Right lobe of liver (tissue), 6 donors: ENCODE measurements around the gene NRCAM. TPM values are rescaled to one million over a fixed set of nuclear protein-coding genes. Genes with fewer than 3 reads are reported as not detected.

ENCODE experiments used
- ATAC-seq, 4 donors: fragments of 200-7000 bp; cut with Tn5 transposase; one replicate each; pipeline ENCODE4 v1.9.1; 2020; ENCODE audit warnings: mild to moderate bottlenecking in 4 of 4, moderate library complexity in 4 of 4
- DNase-seq, 3 donors: peaks; one replicate each; pipeline ENCODE4 v3.0.0-alpha.2; 2020
- H3K27ac ChIP-seq, 3 donors: fragments of 200-600 bp; one replicate each; pipeline ENCODE4 v1.8.0; 2022
- H3K27me3 ChIP-seq, 2 donors: fragments of 200-600 bp; one replicate each; pipeline ENCODE4 v1.8.0; 2022
- H3K36me3 ChIP-seq, 4 donors: fragments of 200-600 bp; sonication (generic) in 1 of 4; one replicate each; pipeline versions ENCODE4 v1.5.1 to v1.8.0; 2017 to 2022; ENCODE audit warnings: control low read depth in 1 of 4
- H3K4me1 ChIP-seq, 4 donors: fragments of 200-600 bp; sonication (generic) in 1 of 4; one replicate each; pipeline versions ENCODE4 v1.5.1 to v1.8.0; 2017 to 2022; ENCODE audit warnings: control low read depth in 1 of 4
- H3K4me3 ChIP-seq, 3 donors: fragments of 200-600 bp; one replicate each; pipeline ENCODE4 v1.8.0; 2022
- H3K9me3 ChIP-seq, 4 donors: fragments of 200-600 bp; sonication (generic) in 1 of 4; one replicate each; pipeline versions ENCODE4 v1.5.1 to v1.8.0; 2017 to 2022; ENCODE audit warnings: control low read depth in 1 of 4
- CTCF ChIP-seq, 4 donors: fragments of 200-600 bp in 3 of 4; fragments of 450-650 bp in 1 of 4; IDR thresholded peaks; one replicate each; pipeline versions ENCODE4 v1.5.1 to v1.8.0; 2016 to 2022; ENCODE audit warnings: antibody characterized with exemption in 4 of 4, mild to moderate bottlenecking in 2 of 4
- POLR2A ChIP-seq: fragments of 450-650 bp; IDR thresholded peaks from one replicate; pipeline ENCODE4 v1.6.1; 2017; ENCODE audit warnings: antibody characterized with exemption, mild to moderate bottlenecking
- WGBS: methylation state at CpG from one replicate; pipeline ENCODE4 v1.1.6; 2018; ENCODE audit warnings: low coverage, low lambda C conversion rate; ENCODE audit not compliant: insufficient coverage; ENCODE audit errors: missing lambda C conversion rate; 5-methylcytosine and 5-hydroxymethylcytosine counted together
- intact Hi-C, 2 donors: fragments of 100-400 bp; cut with DNase I; formaldehyde crosslinking; loops; one replicate each; pipeline versions ENCODE4 v1.11.2 to v1.14.1; 2022
- total RNA-seq, 6 experiments: library from RNA; depleted of rRNA in 2 of 6; stranded (reverse); fragments of >200 nt in 2 of 6; fragmentation: NEBNext Ultra II Directional in 3 of 6; extraction: Animal tissue kit (Norgen Biotek cat#: 25700) in 3 of 6; gene quantifications; one replicate each; pipeline versions ENCODE4 v1.1.0 to v1.2.4, GENCODE V29; 2016 to 2023
- donor health status: DM: no; HTN: yes; CAD: no.
- donor health status: DM: no; HTN: no; CAD: no.
- donor health status: DM: no; HTN: no; CAD: no.
- donor health status: DM: no; HTN: yes; CAD: no.
- donor health status: DM: no; HTN: yes; CAD: no.

Gene NRCAM
- total RNA-seq, 6 experiments from 2014 or later: 0.16 to 1.9 (median 0.27) TPM

GRCh38 chr7:108204281-108204796, 251.9 kb downstream of the NRCAM start:
- TF ChIP-seq CTCF (IDR thresholded peaks at IDR 0.05) (no peak), POLR2A (no peak)
- Histone ChIP-seq H3K27ac (no peak overlapping the region), H3K4me1 (no peaks in the 10 kb centered on the region), H3K4me3 (no peak overlapping the region), H3K36me3 (no peaks in the 10 kb centered on the region), H3K9me3 (no peaks in the 10 kb centered on the region), H3K27me3 (no peaks in the 10 kb centered on the region)
- WGBS: 90% methylated on average over 2 of the region's 8 CpGs
- DNase-seq: no peak
- no peak for ATAC-seq
- intact Hi-C loops: no loop called here

DNA sequence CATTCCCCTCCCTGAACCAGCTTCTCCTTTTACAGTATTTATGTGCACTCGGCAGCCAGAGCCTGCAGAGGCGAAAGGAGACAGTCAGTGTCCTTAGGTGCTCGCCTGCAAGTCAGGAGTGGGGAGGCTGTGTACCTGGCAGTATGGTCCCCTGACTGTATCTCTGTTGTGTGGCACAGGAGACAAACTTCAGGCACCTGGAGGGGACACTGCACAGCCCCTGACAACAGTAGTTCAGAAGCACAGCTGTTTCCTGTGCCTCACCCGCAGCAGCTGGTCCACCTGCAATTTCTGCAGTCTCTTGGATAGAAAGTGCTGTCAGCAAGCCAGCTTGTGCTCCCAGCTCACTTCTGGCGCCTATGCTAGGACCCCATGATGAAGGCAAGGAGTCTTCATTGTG, 252.7 kb downstream of the NRCAM start:
- Histone ChIP-seq H3K9me3 (no peaks in the 10 kb centered on the region), H3K4me1 (no peaks in the 10 kb centered on the region), H3K27me3 (no peaks in the 10 kb centered on the region), H3K27ac (no peak overlapping the region), H3K36me3 (no peaks in the 10 kb centered on the region), H3K4me3 (no peak overlapping the region)
- DNase-seq: no peak
- no peak for ATAC-seq
- WGBS: 48% methylated on average over 4 of the region's 5 CpGs
- TF ChIP-seq CTCF (IDR thresholded peaks at IDR 0.05) (no peak), POLR2A (no peak)
- intact Hi-C loops: no loop called here

- H3K4me3 ChIP-seq: no peak overlapping the region
- H3K36me3 ChIP-seq: no peaks in the 10 kb centered on the region
- no peak for DNase-seq
- no peak for ATAC-seq
- no peaks in the 10 kb centered on the region for H3K4me1 ChIP-seq
- no peaks in the 10 kb centered on the region for H3K27me3 ChIP-seq
- no peaks in the 10 kb centered on the region for H3K9me3 ChIP-seq
- TF ChIP-seq POLR2A: no peak
- no peak for TF ChIP-seq CTCF (IDR thresholded peaks at IDR 0.05)
- no peak overlapping the region for H3K27ac ChIP-seq
- intact Hi-C loops: no loop called here
- WGBS: 56% methylated on average over 4 of the region's 4 CpGs
These were observed 253.5 kb downstream of the NRCAM start for GRCh38 chr7:108202743-108203142.

GRCh38 chr7:108201766-108202165, 254.5 kb downstream of the NRCAM start:
- Histone ChIP-seq H3K4me1 (no peaks in the 10 kb centered on the region), H3K36me3 (no peaks in the 10 kb centered on the region), H3K4me3 (no peak overlapping the region), H3K27me3 (no peaks in the 10 kb centered on the region), H3K27ac (no peak overlapping the region), H3K9me3 (no peaks in the 10 kb centered on the region)
- TF ChIP-seq CTCF (IDR thresholded peaks at IDR 0.05) (no peak), POLR2A (no peak)
- intact Hi-C loops: no loop called here
- no peak for DNase-seq
- WGBS: 67% methylated on average over 2 of the region's 2 CpGs
- no peak for ATAC-seq

DNA sequence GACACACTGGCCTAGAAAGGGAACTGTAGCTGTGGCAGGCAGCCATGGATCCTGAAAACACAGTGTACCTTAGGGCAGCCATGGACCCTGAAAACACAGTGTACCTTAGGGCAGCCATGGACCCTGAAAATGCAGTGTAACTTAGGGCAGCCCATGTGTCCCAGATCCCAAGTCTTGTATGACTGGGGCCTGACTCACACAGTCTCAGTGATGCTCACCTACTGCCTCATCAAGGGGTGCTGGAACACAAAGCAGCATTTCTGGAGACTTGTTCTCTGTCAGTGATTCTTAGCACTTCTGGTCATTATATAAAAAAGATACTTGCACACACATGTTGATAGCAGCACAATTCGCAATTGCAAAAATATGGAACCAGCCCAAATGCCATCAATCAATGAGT, 255.9 kb downstream of the NRCAM start:
- Histone ChIP-seq H3K9me3 (no peaks in the 10 kb centered on the region), H3K27me3 (no peaks in the 10 kb centered on the region), H3K36me3 (no peaks in the 10 kb centered on the region), H3K4me1 (no peaks in the 10 kb centered on the region), H3K4me3 (no peak overlapping the region), H3K27ac (no peak overlapping the region)
- whole genome bisulfite sequencing: 86% methylated on average over 1 of the region's 1 CpG
- ATAC-seq: no peak
- intact Hi-C loops: no loop called here
- DNase-seq: no peak
- TF ChIP-seq POLR2A: no peak
- no peak for TF ChIP-seq CTCF (IDR thresholded peaks at IDR 0.05)
